ENCODE data around the gene EIF5.

The EIF5 gene

DNA sequence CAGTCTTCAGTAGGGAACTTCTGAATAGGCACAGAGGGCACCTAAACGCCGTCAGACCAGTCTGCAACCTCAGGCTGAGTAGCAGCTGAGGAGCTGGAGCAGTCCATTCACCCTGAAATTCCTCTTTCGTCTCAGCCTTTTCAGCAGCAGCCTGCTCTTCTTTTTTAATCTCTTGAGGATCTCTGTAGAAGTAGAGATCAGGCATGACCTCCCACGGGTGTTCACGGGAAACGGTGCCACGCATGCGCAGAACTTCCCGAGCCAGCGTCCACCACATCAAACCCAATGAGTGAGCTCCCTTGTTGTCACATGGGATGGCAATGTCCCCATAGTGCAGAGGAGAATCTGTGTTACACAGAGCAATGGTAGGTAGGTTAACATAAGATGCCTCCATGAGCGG, 40.1 kb downstream of the EIF5 start:
- DNase-seq: no peak

DNA sequence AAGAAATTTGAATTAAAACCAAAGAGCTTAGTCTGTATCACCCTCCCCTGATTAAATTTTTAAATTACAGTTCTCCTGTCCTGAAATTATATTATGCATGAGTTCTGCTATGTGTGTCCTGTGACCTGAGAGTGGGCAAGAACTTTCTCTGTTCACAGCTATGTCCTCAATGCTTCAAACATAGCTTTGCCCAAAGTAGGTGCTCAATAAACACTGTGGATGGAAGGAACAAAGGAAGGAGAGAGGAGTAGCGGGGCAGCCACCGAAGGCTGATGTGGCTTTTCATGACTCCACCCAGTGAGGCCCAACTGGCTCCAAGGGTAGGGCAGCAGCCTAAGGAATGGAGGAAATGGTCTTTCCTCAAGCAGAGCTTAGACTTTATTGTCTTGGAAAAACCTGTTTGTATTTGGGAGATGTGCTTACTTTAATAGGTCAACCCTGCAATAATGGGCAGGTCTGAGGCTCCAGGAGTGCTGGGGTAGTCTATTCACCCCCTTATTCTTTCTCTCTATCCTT, 43.5 kb downstream of the EIF5 start:
- no peak for DNase-seq

DNA sequence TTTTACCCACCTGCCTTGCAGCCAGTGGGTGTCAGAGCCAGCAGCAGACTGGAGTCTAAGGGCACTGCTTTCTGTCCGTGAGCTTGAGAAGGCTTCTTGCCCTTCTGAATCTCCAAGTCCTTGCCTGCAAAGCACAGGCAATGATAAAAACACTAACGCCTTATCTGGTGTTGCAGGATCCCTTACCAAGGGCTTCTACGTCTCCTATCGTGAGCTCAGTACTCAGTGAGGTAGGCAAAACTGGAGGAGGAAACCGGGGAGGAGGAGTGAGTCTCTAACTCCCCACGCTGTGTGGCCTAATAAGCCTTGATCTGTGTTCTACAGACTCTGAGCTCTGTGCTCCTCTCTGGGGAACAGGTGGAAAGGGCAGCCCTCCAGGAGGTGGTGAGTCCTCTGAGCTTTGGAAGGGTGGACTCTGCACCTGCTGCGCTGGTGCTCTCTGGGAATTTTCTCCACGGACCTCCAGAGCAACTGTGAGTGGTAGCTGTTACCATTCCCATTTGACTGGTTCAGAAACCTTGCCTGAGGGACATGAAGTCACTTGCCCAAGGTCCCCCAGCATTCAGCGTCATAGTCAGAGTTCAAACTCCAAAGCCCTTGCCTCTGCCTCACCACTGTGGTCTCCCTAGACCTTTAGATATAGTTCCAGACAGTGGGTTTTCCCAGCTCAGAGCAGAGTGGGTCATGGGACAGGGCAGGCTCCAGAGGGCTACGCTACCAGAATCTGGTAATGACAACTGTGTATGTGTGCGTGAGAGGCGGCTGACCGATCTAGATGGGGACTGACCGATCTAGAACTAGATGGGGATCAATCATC, 44.2 kb downstream of the EIF5 start:
- no peak for DNase-seq

DNA sequence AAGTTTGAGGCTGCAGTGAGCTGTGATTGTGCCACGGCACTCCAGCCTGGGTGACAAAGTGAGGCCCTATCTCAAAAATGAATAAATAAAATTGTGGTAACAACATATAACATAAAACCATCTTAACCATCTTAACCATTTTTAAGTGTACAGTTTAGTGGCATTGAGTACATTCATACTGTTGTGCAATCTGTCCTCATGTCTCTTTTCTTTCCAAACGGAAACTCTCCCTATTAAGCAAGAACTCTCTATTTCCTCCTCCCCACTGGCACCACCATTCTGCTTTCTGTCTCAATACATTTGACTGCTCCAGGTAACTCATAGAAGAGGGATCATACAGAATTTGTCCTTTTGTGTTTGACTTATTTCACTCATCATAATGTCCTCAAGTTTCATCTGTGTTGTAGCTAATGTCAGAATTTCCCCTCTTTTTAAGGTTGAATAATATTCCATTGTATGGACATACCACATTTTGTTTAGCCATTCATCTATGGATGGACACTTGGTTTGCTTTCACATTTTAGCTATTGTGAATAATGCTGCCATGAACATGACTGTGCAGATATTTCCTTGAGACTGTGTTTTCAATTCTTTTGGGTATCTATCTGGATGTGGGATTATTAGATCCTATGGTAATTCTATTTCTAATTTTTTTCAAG, 46.8 kb downstream of the EIF5 start:
- no peak for DNase-seq

DNA sequence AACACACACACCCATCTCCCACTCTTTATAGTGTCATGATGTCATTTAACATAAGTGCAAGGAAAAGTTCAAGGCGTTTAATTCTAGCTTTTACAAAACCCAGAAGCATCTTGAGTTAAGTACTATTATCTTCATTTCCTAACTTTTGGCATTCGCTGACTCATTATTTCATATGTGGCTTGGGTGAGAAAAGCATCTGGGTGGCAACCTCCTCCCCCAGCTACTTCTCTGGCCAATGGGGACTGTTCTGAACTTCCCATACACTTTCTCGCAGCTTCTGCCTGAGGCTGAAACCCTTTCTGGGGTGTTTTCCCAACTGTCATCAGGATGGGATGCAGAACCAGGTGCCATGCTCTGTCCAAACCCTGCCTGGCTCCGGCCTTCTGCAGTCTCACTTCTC, 48.3 kb downstream of the EIF5 start:
- DNase-seq: no peak

DNA sequence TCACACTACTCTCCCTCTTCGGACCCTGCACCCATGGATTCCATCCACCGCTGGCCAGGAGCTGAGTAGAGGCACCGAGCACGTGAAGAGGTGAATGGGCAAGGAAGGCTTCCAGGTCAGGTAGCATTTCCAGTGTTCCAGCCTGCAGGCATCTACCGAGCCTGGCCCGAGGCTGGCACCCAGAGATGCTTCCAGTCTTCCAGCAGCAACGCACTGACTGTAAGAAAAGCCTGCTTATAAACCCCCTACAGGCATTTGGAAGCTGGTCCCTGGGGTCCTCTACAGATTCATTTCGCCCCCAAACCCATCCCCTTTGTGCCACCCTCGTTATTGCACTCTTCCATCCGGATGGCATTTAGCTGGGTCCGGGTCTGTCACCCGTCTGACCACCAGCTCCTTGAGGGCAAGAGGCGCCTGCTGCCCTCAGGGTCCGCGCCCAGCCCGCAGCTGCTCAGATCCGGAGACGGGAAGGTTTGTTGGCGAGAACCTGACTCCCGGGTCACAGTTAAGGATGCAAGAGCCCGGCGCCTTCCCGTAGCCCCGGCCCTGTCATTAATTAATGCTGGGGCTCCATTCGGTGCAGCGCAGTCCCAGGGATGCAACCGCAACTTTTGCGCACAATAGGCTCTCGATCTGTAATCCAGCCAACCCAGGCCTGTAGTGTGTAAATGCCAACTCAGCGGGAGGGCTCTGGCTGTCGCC, 50.6 kb downstream of the EIF5 start:
- no peak for DNase-seq

DNA sequence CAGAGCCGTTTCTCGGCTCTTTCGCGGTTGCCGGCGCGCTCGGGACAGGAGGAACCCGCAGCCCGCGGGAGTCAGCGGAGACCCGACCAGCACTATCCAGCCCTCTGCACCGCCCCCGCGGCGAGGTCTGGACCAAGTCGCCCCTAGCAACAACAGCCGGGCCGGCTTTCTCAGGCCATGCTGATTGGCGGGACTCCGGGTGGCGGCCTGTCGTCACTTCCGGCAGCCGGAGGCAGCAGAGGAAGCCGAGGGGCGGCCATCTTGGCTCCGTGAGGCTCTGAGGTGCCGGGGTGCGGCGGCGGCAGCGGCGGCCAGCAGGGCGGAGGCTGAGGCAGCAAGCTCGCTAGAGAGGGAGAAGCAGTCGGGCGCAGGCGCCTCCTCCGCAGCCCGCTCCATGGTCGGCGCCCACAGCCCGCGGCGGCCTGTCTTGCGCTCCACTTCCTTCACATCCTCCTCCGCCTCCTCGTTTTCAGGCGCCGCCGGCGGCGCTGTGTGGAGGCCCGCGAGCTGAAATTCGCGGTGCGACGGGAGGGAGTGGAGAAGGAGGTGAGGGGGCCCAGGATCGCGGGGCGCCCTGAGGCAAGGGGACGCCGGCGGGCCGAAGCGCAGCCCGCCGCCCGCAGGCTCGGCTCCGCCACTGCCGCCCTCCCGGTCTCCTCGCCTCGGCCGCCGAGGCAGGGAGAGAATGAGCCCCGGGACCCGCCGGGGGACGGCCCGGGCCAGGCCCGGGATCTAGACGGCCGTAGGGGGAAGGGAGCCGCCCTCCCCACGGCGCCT, 51.3 kb downstream of the EIF5 start, which contains the start of gene MARK3:
Gene MARK3 (plus strand): TSS at position 264 of the 777 bp plus-strand sequence. CDS start 615 bp downstream, outside the sequence.
- peak; percentile 93 for DNase-seq

DNA sequence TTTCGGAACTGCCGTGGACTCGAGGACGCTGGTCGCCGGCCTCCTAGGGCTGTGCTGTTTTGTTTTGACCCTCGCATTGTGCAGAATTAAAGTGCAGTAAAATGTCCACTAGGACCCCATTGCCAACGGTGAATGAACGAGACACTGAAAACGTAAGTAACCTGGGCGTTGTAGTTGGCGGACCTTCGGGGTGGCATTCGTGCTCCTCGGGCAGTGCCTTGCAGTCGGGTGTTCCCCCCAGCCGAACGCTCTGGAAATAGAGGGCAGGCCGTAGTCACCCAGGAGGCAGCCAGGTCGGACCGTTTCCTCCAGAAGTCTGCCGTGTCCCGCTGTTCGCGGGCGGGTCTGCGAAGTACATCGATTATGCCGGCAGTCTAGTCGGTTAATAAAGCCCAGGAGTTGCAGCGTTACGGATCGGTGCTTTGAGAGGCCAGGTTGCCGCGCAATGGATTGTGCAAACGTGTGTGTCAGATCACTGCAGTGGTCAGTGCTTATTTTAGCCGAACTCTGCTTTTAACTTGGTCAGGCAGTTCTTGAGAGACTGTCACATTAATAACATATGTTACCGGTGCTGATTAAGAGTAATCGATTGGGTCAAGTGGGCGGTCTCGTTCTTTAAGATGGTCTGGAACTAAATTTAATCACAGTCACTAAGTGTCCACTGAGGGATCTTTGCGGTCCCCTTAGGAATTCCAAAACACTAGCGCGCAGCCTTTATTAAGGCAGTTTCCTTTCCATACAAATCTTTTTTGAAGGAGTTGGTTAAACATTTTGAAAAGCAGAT, 52.1 kb downstream of the EIF5 start:
- DNase-seq: peak; percentile 9 to 22

DNA sequence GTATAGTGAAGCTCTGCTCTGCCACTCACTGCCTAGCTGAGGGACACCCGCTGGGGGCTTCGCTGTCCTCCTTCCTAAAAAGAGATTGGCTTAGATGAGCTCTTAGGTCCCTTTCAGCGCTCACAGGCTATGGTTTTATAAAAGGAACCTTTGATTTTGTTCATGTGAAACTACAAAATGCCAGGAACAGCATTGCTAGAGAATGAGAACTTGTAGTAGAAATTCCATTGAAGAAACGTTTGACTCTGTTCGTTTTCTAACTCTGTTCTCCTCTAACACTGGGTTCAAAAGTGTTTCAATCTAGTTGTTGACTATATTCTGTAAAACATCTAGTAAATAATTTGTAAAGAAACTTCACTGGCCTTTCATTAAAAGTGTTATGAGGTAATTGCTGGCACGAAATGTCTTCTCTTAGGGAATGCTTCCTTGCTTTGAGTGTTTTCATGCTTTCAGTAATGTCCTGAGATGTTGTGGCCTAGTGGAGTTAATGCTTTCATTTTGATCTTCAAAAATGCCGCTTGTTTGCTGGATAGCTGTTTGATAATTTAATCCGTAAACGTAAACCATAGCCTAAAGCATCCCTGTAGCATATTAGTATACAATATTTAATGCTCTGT, 52.8 kb downstream of the EIF5 start:
- no peak for DNase-seq

DNA sequence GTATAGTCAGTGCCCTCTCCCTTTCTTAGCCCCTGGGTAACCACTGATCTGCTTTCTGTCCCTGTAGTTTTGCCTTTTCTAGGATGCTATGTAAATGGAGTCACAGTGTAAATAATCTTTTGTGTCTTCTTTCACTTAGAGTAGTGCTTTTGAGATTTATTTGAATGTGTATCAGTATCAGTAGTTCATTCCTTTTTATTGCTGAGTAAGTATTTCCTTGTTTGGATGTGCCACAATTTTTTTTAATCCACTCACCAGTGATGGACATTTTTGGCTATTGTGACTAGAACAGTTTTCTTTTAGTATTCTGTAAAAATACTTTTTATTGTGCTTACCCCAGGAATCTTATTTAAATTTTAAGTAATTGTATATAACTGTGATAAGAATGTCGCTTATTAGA, 54.6 kb downstream of the EIF5 start:
- DNase-seq: no peak

DNA sequence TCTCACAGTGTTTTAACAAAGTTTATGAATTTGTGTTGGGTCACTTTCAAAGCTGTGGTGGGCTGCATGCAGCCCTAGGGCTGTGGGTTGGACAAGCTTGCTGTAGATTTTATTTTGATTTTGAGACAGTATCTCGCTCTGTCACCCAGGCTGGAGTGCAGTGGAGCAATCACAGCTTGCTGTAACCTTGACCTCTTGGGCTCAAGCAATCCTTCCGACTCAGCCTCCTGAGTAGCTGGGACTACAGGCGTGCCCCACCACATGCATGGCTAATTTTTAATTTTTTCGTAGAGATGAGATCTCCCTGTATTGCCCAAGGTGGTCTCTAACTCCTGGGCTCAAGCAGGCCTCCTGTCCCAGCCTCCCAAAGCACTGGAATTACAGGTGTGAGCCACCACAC, 56.6 kb downstream of the EIF5 start:
- DNase-seq: no peak

DNA sequence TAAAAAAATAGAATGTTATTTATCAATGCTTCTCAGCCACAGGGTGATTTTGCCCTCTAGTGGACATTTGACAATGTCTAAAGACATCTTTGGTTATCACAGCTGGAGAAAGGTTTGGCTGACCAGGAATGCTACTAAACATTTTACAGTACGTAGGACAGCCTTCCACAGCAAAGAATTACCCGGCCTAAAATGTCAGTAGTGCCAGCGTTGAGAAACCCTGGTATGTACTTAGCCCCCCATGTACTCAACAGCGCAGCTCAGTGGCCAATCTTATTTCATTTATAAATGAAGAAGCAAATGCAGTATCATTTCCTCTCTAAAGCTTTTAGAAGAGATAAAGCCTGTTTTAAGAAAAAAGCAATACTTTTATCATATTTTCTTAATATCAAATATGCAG, 57.0 kb downstream of the EIF5 start:
- peak; percentile 21 to 26 for DNase-seq

DNA sequence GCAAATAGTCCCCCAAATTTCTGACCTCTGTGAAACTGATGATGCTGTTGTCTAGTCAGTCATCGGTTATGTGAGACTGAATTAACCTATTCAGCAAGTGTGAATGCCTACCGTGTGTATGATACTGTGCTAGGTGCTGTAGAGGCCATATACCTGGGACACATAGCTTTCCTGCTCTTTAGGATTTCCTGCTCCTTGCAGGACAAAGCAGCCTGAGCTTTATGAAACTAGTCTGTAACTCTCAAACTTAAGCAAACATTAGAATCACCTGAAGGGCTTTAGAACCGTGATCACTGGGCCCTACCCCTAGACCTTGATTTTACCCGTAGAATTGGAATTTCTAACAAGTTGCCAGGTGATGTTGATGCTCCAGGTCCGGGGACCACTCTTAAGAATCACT, 58.1 kb downstream of the EIF5 start:
- DNase-seq: no peak

DNA sequence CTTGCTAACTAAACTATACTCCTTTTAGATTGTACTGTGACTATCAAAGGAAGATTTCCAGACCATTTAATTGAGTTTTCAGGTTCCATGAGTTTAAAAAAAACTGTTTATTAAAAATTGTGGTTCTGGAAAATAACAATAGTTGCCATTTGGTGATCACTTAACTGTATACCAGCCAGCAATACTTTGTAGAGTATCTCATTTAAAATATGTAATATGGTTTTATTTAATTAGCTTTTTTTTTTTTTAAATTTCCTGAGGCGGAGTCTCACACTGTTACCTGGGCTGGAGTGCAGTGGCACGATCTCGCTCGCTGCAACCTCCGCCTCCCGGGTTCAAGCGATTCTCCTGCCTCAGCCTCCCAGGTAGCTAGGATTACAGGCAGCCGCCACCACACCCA, 58.5 kb downstream of the EIF5 start:
- no peak for DNase-seq

DNA sequence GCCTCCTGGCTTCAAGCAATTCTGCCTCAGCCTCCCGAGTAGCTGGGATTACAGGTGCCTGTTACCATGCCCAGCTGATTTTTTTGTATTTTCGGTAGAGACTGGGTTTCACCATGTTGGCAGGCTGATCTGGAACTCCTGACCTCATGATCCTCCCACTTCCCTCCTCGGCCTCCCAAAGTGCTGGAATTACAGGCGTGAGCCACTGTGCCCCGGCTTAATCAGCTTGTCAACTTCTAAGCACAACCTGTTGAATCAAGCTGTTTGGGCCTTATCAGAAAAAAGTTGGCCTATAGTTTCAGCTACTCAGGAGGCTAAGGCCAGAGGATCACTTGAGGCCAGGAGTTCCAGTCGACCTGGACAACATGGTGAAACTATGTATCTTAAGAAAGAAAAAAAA, 59.0 kb downstream of the EIF5 start:
- DNase-seq: no peak

DNA sequence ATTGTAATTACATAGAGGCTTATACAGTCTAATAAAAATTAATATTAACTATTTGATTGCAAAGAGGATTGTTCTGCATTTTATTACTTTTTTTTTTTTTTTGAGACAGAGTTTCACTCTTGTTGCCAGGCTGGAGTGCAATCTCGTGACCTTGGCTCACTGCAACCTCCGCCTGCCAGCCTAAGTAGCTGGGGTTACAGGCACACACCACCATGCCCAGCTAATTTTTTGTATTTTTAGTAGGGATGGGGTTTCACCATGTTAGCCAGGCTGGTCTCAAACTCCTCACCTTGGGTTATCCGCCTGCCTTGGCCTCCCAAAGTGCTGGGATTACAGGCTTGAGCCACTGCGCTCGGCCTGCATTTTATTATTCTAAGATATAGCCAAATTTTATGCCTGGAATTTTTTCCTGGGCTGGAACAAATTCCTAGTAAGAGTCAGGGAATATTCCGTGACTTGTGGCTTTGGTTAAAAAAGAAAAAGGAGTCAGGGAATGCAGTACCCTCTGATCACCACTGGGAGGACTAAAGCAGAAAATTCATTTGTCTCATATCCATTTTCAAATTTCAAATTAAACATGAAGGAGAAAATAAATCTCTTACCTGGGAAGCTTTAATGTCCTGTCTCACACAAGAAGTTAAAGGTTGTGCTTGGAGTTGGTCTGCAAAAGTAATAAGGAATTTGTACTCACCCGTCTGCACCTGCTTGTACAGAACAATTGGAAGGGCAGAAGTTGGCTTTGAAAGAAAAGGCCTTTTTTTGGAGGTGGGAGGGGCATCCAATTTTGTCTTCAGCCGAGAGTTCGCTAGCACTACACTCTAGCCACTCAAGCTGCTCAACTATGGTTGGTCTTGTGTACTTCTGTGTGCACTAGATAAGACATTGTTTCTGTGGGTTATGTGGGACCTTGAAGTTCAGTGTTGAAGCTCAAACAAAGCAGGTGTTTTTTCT, 59.9 kb downstream of the EIF5 start:
- DNase-seq: no peak
